Spinal cord (tissue), 10 donors: ENCODE data around the gene CAMKMT. TPM values are rescaled to one million over a fixed set of nuclear protein-coding genes. Genes with fewer than 3 reads are reported as not detected.

ENCODE experiments used
- DNase-seq, 6 donors: peaks; one replicate each; pipeline versions ENCODE4 v3.0.0 to v3.0.0-alpha.2; 2013 to 2015; ENCODE audit warnings: low spot score in 6 of 6, low read depth in 4 of 6
- H3K27ac ChIP-seq: one replicate; pipeline ENCODE4 v1.5.1; 2013; ENCODE audit warnings: low read depth, low read length, control low read depth
- H3K27me3 ChIP-seq: one replicate; pipeline ENCODE4 v1.6.1; 2013; ENCODE audit warnings: low read length; ENCODE audit not compliant: control insufficient read depth, insufficient read depth
- H3K36me3 ChIP-seq: one replicate; pipeline ENCODE4 v1.6.1; 2013; ENCODE audit warnings: low read length; ENCODE audit not compliant: control insufficient read depth, insufficient read depth
- H3K4me1 ChIP-seq: one replicate; pipeline ENCODE4 v1.6.1; 2013; ENCODE audit warnings: low read length; ENCODE audit not compliant: control insufficient read depth, insufficient read depth
- H3K4me3 ChIP-seq: one replicate; pipeline ENCODE4 v1.5.1; 2013; ENCODE audit warnings: low read depth, low read length, control low read depth
- H3K9me3 ChIP-seq: one replicate; pipeline ENCODE4 v1.6.1; 2013; ENCODE audit warnings: low read length; ENCODE audit not compliant: control insufficient read depth, insufficient read depth
- WGBS: methylation state at CpG from one replicate; pipeline ENCODE4 v1.1.5; 2013; ENCODE audit warnings: missing lambda C conversion rate; ENCODE audit not compliant: insufficient coverage; 5-methylcytosine and 5-hydroxymethylcytosine counted together
- polyA plus RNA-seq, 2 donors: library from polyadenylated mRNA; unstranded; fragments of 120-200 nt; gene quantifications; one replicate each; pipeline ENCODE4 v1.2.1, GENCODE V29; 2013; ENCODE audit not compliant: insufficient read length in 2 of 2
- total RNA-seq, 2 donors: library from RNA; depleted of rRNA in 1 of 2; stranded (reverse); fragments of 120-200 nt in 1 of 2; fragments of >200 nt in 1 of 2; gene quantifications; one replicate each; pipeline versions ENCODE4 v1.2.3 to v1.2.4, GENCODE V29; 2013 to 2014
- donor health status: healthy.

The CAMKMT gene
- total and polyA plus RNA-seq, 4 donors: 8.0 to 16.8 (median 13.9) TPM

GRCh38 chr2:44770221-44771195 is 408.8 kb downstream of the CAMKMT start:
- Histone ChIP-seq H3K27ac (no peak overlapping the region), H3K4me3 (no peak overlapping the region), H3K36me3 (no peaks in the 10 kb centered on the region), H3K4me1 (peaks cover 7% of the 10 kb centered on the region), H3K9me3 (no peaks in the 10 kb centered on the region), H3K27me3 (peaks cover 67% of the 10 kb centered on the region)
- peak in 1 of 6 donors; percentile 5 for DNase-seq
- 92% methylated on average over 2 of the region's 6 CpGs for WGBS

DNA sequence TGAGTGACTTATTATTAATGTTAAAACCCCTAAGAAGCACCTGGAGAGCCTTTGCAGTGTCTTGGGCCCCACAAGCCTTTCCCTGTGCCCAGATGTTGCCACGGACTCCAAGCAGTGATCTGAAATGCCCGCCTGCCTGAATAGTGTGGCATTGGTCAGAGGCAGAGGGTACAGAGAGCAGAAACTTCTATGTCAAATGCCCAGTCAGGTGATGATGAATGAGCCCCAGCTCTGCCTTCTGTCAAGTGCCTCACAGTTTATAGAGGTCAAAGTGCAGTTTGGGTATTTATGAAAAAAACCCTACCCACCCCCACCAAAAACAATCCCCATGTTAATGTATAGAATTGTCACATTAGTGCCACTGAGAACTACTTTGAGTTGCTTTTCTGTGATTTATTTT is 409.8 kb downstream of the CAMKMT start:
- DNase-seq: no peak
- peaks cover 7% of the 10 kb centered on the region for H3K4me1 ChIP-seq
- H3K4me3 ChIP-seq: no peak overlapping the region
- H3K36me3 ChIP-seq: no peaks in the 10 kb centered on the region
- WGBS: 86% methylated on average over 2 of the region's 2 CpGs
- H3K9me3 ChIP-seq: no peaks in the 10 kb centered on the region
- peaks cover 64% of the 10 kb centered on the region for H3K27me3 ChIP-seq
- no peak overlapping the region for H3K27ac ChIP-seq

GRCh38 chr2:44772131-44772530 is 410.4 kb downstream of the CAMKMT start:
- H3K27ac ChIP-seq: no peak overlapping the region
- 81% methylated on average over 7 of the region's 9 CpGs for WGBS

GRCh38 chr2:44772669-44773378 is 411.1 kb downstream of the CAMKMT start:
- peaks cover 61% of the 10 kb centered on the region for H3K27me3 ChIP-seq
- H3K36me3 ChIP-seq: no peaks in the 10 kb centered on the region
- H3K4me3 ChIP-seq: no peak overlapping the region
- peaks cover 7% of the 10 kb centered on the region for H3K4me1 ChIP-seq
- no peaks in the 10 kb centered on the region for H3K9me3 ChIP-seq
- no peak overlapping the region for H3K27ac ChIP-seq
- no CpG with 5 or more reads among the region's 2 CpGs for WGBS
- no peak for DNase-seq

More at GRCh38 chr2:44772131-44772530, 410.4 kb downstream of the CAMKMT start:
- peaks cover 7% of the 10 kb centered on the region for H3K4me1 ChIP-seq
- H3K9me3 ChIP-seq: no peaks in the 10 kb centered on the region
- H3K4me3 ChIP-seq: no peak overlapping the region
- no peaks in the 10 kb centered on the region for H3K36me3 ChIP-seq
- no peak for DNase-seq
- H3K27me3 ChIP-seq: peaks cover 63% of the 10 kb centered on the region

DNA sequence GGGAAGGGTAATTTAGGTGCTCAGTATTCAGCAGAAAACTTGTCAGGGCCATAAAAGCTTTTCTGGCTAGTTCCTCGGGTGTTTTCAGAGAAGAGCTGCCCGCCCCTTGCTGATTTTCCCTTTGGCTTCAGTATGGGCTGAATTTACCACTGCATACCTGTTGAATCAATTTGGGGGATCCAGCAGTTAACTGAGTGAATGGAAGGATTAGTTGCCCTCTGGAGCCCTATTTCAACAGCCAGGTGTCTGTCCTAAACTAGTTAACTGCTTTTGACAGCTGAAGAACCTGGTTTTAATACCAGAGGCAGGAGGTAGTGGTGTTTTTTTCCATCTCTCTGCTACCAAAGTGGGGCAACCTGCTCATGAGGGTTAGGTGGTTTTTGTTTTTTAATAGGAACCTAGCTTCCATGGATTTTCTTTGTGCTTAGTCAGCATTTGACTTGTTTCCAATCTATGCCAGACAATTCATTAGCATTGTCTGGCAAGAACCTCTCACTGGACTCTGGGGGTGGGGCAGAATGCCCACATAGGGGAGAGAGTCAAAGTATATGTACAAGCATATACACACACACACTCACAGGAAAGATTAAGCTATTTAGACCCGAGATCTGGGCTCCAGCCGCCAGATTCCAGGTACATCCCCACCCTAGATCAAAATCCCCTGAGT is 413.2 kb downstream of the CAMKMT start:
- no peaks in the 10 kb centered on the region for H3K36me3 ChIP-seq
- peaks cover 13% of the 10 kb centered on the region for H3K4me1 ChIP-seq
- 88% methylated on average over 2 of the region's 4 CpGs for WGBS
- H3K27ac ChIP-seq: no peak overlapping the region
- no peaks in the 10 kb centered on the region for H3K9me3 ChIP-seq
- H3K4me3 ChIP-seq: no peak overlapping the region
- peaks cover 60% of the 10 kb centered on the region for H3K27me3 ChIP-seq
- no peak for DNase-seq

- peak in 2 of 6 donors; percentile 24 to 39 for DNase-seq
- WGBS: 32% methylated on average over 5 of the region's 6 CpGs
- peaks cover 13% of the 10 kb centered on the region for H3K4me1 ChIP-seq
- H3K36me3 ChIP-seq: no peaks in the 10 kb centered on the region
- no peak overlapping the region for H3K4me3 ChIP-seq
- H3K9me3 ChIP-seq: peaks cover 1% of the 10 kb centered on the region
- H3K27me3 ChIP-seq: peaks cover 46% of the 10 kb centered on the region
- no peak overlapping the region for H3K27ac ChIP-seq
Measured at GRCh38 chr2:44777036-44777435, 415.3 kb downstream of the CAMKMT start.

GRCh38 chr2:44777537-44777936 is 415.8 kb downstream of the CAMKMT start:
- Histone ChIP-seq H3K27ac (no peak overlapping the region), H3K27me3 (peaks cover 41% of the 10 kb centered on the region), H3K4me3 (no peak overlapping the region), H3K36me3 (no peaks in the 10 kb centered on the region), H3K9me3 (peaks cover 5% of the 10 kb centered on the region), H3K4me1 (peaks cover 13% of the 10 kb centered on the region)
- DNase-seq: peak in 2 of 6 donors; percentile 36 to 50
- WGBS: 0% methylated on average over 1 of the region's 11 CpGs

- 9% methylated on average over 13 of the region's 13 CpGs for WGBS
- H3K36me3 ChIP-seq: no peaks in the 10 kb centered on the region
- H3K27ac ChIP-seq: no peak overlapping the region
- H3K4me1 ChIP-seq: peaks cover 13% of the 10 kb centered on the region
- DNase-seq: peak in 2 of 6 donors; percentile 30 to 64
- peaks cover 5% of the 10 kb centered on the region for H3K9me3 ChIP-seq
- peaks cover 40% of the 10 kb centered on the region for H3K27me3 ChIP-seq
- no peak overlapping the region for H3K4me3 ChIP-seq
Measured at GRCh38 chr2:44778221-44778654, 416.5 kb downstream of the CAMKMT start.

DNA sequence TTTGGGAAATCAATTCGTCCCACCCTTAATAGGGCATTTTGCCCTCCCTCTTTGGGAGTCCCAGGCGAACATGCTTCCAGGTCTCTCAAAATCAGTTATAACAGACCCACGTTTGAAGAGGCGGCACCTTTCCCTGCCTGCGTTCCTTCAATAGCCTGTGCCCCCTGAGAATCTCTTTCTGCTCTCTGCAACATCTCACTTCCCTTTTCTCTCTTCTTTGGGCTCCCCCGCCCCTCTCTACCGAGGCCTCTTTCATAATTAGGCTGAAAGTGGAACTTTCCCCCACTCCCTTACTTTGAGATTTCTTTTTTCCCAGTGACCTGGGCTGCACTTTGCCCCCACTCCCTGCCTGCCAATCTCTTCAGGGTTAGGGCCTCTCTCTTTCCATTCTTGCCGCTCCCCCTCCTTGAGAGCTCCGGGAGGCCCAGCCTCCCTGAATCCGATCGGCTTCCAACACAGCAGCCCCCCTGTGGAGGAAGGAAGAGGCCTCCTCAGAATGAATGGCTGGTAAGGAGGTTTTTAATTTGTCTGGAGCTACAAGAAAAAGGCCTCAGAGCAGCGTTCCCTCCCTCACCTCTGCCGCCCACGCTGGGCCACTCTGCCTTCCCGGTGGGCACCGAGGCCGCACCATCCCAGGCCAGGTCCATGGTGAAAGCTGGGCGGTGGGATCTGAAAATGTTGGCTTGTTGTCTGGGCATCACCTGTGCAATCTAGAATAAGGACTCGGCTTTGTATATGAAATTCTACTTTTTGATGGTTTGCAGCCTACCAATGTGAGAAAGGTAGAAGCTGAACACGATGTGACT is 417.1 kb downstream of the CAMKMT start:
- WGBS: 42% methylated on average over 12 of the region's 20 CpGs
- Histone ChIP-seq H3K36me3 (no peaks in the 10 kb centered on the region), H3K27ac (no peak overlapping the region), H3K9me3 (peaks cover 5% of the 10 kb centered on the region), H3K4me1 (peaks cover 13% of the 10 kb centered on the region), H3K27me3 (peaks cover 40% of the 10 kb centered on the region), H3K4me3 (no peak overlapping the region)
- no peak for DNase-seq
